Placental epithelial cell (primary cell): ENCODE results near the gene OR4X2. TPM values are rescaled to one million over a fixed set of nuclear protein-coding genes. Genes with fewer than 3 reads are reported as not detected.

Source experiments
- total RNA-seq: library from RNA; depleted of rRNA; stranded (reverse); fragments of >200 nt; gene quantifications from 2 replicates; pipeline ENCODE4 v1.2.3, GENCODE V29; 2012

OR4X2 gene, protein sequence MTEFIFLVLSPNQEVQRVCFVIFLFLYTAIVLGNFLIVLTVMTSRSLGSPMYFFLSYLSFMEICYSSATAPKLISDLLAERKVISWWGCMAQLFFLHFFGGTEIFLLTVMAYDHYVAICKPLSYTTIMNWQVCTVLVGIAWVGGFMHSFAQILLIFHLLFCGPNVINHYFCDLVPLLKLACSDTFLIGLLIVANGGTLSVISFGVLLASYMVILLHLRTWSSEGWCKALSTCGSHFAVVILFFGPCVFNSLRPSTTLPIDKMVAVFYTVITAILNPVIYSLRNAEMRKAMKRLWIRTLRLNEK
- not detected in 2 replicates for total RNA-seq

DNA sequence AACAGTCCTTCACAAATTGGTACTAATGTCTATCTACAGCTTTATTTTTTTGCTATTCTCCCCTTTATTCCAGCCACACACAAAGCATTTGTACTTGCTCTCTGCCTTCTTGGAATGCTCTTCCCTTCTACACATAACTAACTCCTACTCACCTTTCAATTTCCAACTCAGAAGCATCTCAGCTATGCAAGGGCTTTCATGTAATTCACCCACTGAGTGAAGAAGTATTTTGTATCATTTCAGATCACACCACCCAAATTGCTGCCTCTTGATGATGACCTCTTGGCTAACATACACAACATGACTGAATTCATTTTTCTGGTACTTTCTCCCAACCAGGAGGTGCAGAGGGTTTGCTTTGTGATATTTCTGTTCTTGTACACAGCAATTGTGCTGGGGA lies at the start of gene OR4X2:
TSS of gene OR4X2 (plus strand) at position 301 of the 400 bp plus-strand sequence. CDS start at position 301, 0 bp downstream.

GRCh38 chr11:48216510-48216909 lies 28.4 kb upstream of the OR4X2 start, which contains the start of gene OR4B1:
TSS of gene OR4B1 (plus strand) at chr11:48216810. CDS start at chr11:48216810, 0 bp downstream.

GRCh38 chr11:48263423-48263911 lies 18.6 kb downstream of the OR4X2 start, which contains the start of gene OR4X1:
TSS of gene OR4X1 (plus strand) at chr11:48263861. CDS start at chr11:48263861, 0 bp downstream.

Other genes starting within 250 kb of the OR4X2 start
- gene OR4B1, start 28.3 kb upstream of the OR4X2 start, total RNA-seq, result not detected in 2 replicates
- gene OR4X1, start 18.8 kb downstream of the OR4X2 start, total RNA-seq, result not detected in 2 replicates
- gene OR4S1, start 61.1 kb downstream of the OR4X2 start, total RNA-seq, result not detected in 2 replicates
- gene OR4C3, start 79.8 kb downstream of the OR4X2 start, total RNA-seq, result not detected in 2 replicates
- gene OR4C5, start 121.4 kb downstream of the OR4X2 start, total RNA-seq, result not detected in 2 replicates
- not detected in 2 replicates for gene OR4A47, start 243.7 kb downstream of the OR4X2 start, total RNA-seq